Activated gamma-delta T cell treated with Interleukin-2 at 50 U/mL for 16 hours (primary cell): Measurements from ENCODE around the gene CUEDC1.
A peak's percentile ranks its signal among the peaks of the same experiment; 100 is the strongest.
"Not testable (repeated sequence)": the region's sequence is repeated elsewhere in the genome, so short reads cannot be mapped to it uniquely, and the experiment has no call there.

Experiments
- DNase-seq: peaks from one replicate; pipeline ENCODE4 v3.0.0-alpha.2; 2020

CUEDC1 gene

GRCh38 chr17:57937492-57937891 lies 17.7 kb downstream of the CUEDC1 start:
- DNase-seq = no peak

GRCh38 chr17:57935833-57936807 lies 19.1 kb downstream of the CUEDC1 start:
- DNase-seq = no peak

- no peak for DNase-seq
Measured at GRCh38 chr17:57931488-57932137, 23.6 kb downstream of the CUEDC1 start.

GRCh38 chr17:57930239-57930638 lies 25.0 kb downstream of the CUEDC1 start:
- DNase-seq = no peak

- no peak for DNase-seq
Measured at GRCh38 chr17:57929386-57929785, 25.8 kb downstream of the CUEDC1 start.

GRCh38 chr17:57928928-57929327 lies 26.3 kb downstream of the CUEDC1 start:
- DNase-seq = no peak

- DNase-seq = no peak
Measured at GRCh38 chr17:57927048-57927723, 28.0 kb downstream of the CUEDC1 start.

GRCh38 chr17:57926723-57927047 lies 28.5 kb downstream of the CUEDC1 start:
- no peak for DNase-seq

GRCh38 chr17:57925361-57925990 lies 29.7 kb downstream of the CUEDC1 start:
- no peak for DNase-seq

- no peak for DNase-seq
Measured at GRCh38 chr17:57924677-57925076, 30.5 kb downstream of the CUEDC1 start.

GRCh38 chr17:57923182-57923872 lies 31.9 kb downstream of the CUEDC1 start:
- no peak for DNase-seq

- DNase-seq = not testable (repeated sequence)
Measured at GRCh38 chr17:57922745-57923144, 32.5 kb downstream of the CUEDC1 start.

GRCh38 chr17:57920916-57921703 lies 34.1 kb downstream of the CUEDC1 start:
- no peak for DNase-seq

GRCh38 chr17:57919918-57920317 lies 35.3 kb downstream of the CUEDC1 start:
- DNase-seq = no peak

GRCh38 chr17:57918017-57918895 lies 37.0 kb downstream of the CUEDC1 start:
- DNase-seq = no peak

GRCh38 chr17:57916925-57917858 lies 38.0 kb downstream of the CUEDC1 start:
- DNase-seq = peak; percentile 26

- DNase-seq = no peak
Measured at GRCh38 chr17:57915985-57916757, 39.0 kb downstream of the CUEDC1 start.

GRCh38 chr17:57915544-57915943 lies 39.7 kb downstream of the CUEDC1 start:
- DNase-seq = no peak
